Vagina (tissue), 2 donors: ENCODE results near the gene THSD7B. TPM values are rescaled to one million over a fixed set of nuclear protein-coding genes. Genes with fewer than 3 reads are reported as not detected.
"Not testable (repeated sequence)": the region's sequence is repeated elsewhere in the genome, so short reads cannot be mapped to it uniquely, and the experiment has no call there.

Source experiments
- DNase-seq, 2 donors: peaks; one replicate each; pipeline ENCODE4 v3.0.0-alpha.2; 2017; ENCODE audit errors: extremely low spot score in 2 of 2
- H3K27ac ChIP-seq: fragments of 200-600 bp; sonication (generic); one replicate; pipeline ENCODE4 v1.5.1; 2019
- H3K27me3 ChIP-seq: fragments of 200-600 bp; sonication (generic); one replicate; pipeline ENCODE4 v1.5.1; 2019
- H3K36me3 ChIP-seq, 2 donors: fragments of 200-600 bp; sonication (generic); one replicate each; pipeline ENCODE4 v1.5.1; 2017 to 2019
- H3K4me1 ChIP-seq: fragments of 200-600 bp; sonication (generic); one replicate; pipeline ENCODE4 v1.5.1; 2019
- H3K4me3 ChIP-seq, 2 donors: fragments of 200-600 bp; sonication (generic); 1 replicate in 1 of 2; 2 replicates in 1 of 2; pipeline ENCODE4 v1.5.1; 2016 to 2019
- H3K9me3 ChIP-seq: fragments of 200-600 bp; sonication (generic); one replicate; pipeline ENCODE4 v1.5.1; 2019
- CTCF ChIP-seq, 3 experiments: fragments of 450-650 bp in 2 of 3; fragments of 200-600 bp in 1 of 3; sonication (generic) in 1 of 3; IDR thresholded peaks; one replicate each; pipeline ENCODE4 v1.5.1; 2017 to 2019; ENCODE audit warnings: antibody characterized with exemption in 3 of 3, mild to moderate bottlenecking in 2 of 3, moderate library complexity in 2 of 3
- POLR2A ChIP-seq, 2 donors: fragments of 450-650 bp; IDR thresholded peaks; one replicate each; pipeline ENCODE4 v1.6.1; 2017; ENCODE audit warnings: antibody characterized with exemption in 2 of 2, mild to moderate bottlenecking in 2 of 2, moderate library complexity in 2 of 2
- POLR2AphosphoS5 ChIP-seq, 2 donors: sonication (generic); formaldehyde crosslinking; IDR thresholded peaks; one replicate each; pipeline ENCODE4 v1.9.0; 2017; ENCODE audit warnings: antibody characterized with exemption in 2 of 2, mild to moderate bottlenecking in 2 of 2, low read depth in 1 of 2; ENCODE audit not compliant: insufficient read depth in 1 of 2
- intact Hi-C: fragments of 100-400 bp; cut with DNase I; formaldehyde crosslinking; loops from one replicate; pipeline ENCODE4 v1.15.1; 2023
- total RNA-seq: library from RNA; depleted of rRNA; stranded (reverse); fragments of >200 nt; gene quantifications from one replicate; pipeline ENCODE4 v1.2.3, GENCODE V29; 2016

Gene THSD7B
- total RNA-seq, 1 donor from 2014 or later: 0.49 TPM

- DNase-seq: no peak
- H3K27ac ChIP-seq: no peak overlapping the region
- TF ChIP-seq CTCF (IDR thresholded peaks at IDR 0.05): no peak
- no peak for TF ChIP-seq POLR2AphosphoS5 (IDR thresholded peaks at IDR 0.05; ENCODE audit: insufficient read depth in 1 of 2, low read depth in 1 of 2)
- no peak for TF ChIP-seq POLR2A (IDR thresholded peaks at IDR 0.05)
- H3K36me3 ChIP-seq: no peaks in the 10 kb centered on the region
- no peak overlapping the region for H3K4me3 ChIP-seq
- no peaks in the 10 kb centered on the region for H3K9me3 ChIP-seq
- intact Hi-C loops: no loop called here
- H3K27me3 ChIP-seq: no peaks in the 10 kb centered on the region
- H3K4me1 ChIP-seq: no peaks in the 10 kb centered on the region
Measured at GRCh38 chr2:136980303-136980702, 215.0 kb downstream of the THSD7B start.

GRCh38 chr2:136981689-136982088, 216.3 kb downstream of the THSD7B start:
- H3K27me3 ChIP-seq, H3K4me1 ChIP-seq, H3K27ac ChIP-seq, intact Hi-C loops, H3K9me3 ChIP-seq, H3K4me3 ChIP-seq, H3K36me3 ChIP-seq, DNase-seq: not testable (repeated sequence)

GRCh38 chr2:136985044-136985443, 219.7 kb downstream of the THSD7B start:
- intact Hi-C loops: no loop called here

GRCh38 chr2:136986605-136987221, 221.4 kb downstream of the THSD7B start:
- intact Hi-C loops: no loop called here
- no peaks in the 10 kb centered on the region for H3K4me1 ChIP-seq
- H3K27ac ChIP-seq: no peak overlapping the region
- no peaks in the 10 kb centered on the region for H3K27me3 ChIP-seq
- no peak for TF ChIP-seq CTCF (IDR thresholded peaks at IDR 0.05)
- no peak for TF ChIP-seq POLR2A (IDR thresholded peaks at IDR 0.05)
- no peak for TF ChIP-seq POLR2AphosphoS5 (IDR thresholded peaks at IDR 0.05; ENCODE audit: insufficient read depth in 1 of 2, low read depth in 1 of 2)
- H3K4me3 ChIP-seq: no peak overlapping the region
- DNase-seq: no peak
- H3K9me3 ChIP-seq: no peaks in the 10 kb centered on the region
- H3K36me3 ChIP-seq: no peaks in the 10 kb centered on the region

More at GRCh38 chr2:136985044-136985443, 219.7 kb downstream of the THSD7B start:
- TF ChIP-seq POLR2A (IDR thresholded peaks at IDR 0.05) (no peak), CTCF (IDR thresholded peaks at IDR 0.05) (no peak), POLR2AphosphoS5 (IDR thresholded peaks at IDR 0.05; ENCODE audit: insufficient read depth in 1 of 2, low read depth in 1 of 2) (no peak)
- H3K4me1 ChIP-seq: no peaks in the 10 kb centered on the region
- no peaks in the 10 kb centered on the region for H3K36me3 ChIP-seq
- no peak overlapping the region for H3K4me3 ChIP-seq
- no peak overlapping the region for H3K27ac ChIP-seq
- DNase-seq: no peak
- H3K27me3 ChIP-seq: no peaks in the 10 kb centered on the region
- no peaks in the 10 kb centered on the region for H3K9me3 ChIP-seq

GRCh38 chr2:136990316-136990715, 225.0 kb downstream of the THSD7B start:
- H3K27me3 ChIP-seq: no peaks in the 10 kb centered on the region
- H3K4me3 ChIP-seq: no peak overlapping the region
- no peaks in the 10 kb centered on the region for H3K4me1 ChIP-seq
- no peak overlapping the region for H3K27ac ChIP-seq
- intact Hi-C loops: no loop called here
- TF ChIP-seq POLR2AphosphoS5 (IDR thresholded peaks at IDR 0.05; ENCODE audit: insufficient read depth in 1 of 2, low read depth in 1 of 2) (no peak), POLR2A (IDR thresholded peaks at IDR 0.05) (no peak), CTCF (IDR thresholded peaks at IDR 0.05) (no peak)
- DNase-seq: no peak
- no peaks in the 10 kb centered on the region for H3K36me3 ChIP-seq
- H3K9me3 ChIP-seq: no peaks in the 10 kb centered on the region
